Spinal cord (tissue), 10 donors: Measurements from ENCODE around the gene LEPROT. TPM values are rescaled to one million over a fixed set of nuclear protein-coding genes. Genes with fewer than 3 reads are reported as not detected.

Experiments used
- DNase-seq, 6 donors: peaks; one replicate each; pipeline versions ENCODE4 v3.0.0 to v3.0.0-alpha.2; 2013 to 2015; ENCODE audit warnings: low spot score in 6 of 6, low read depth in 4 of 6
- H3K27ac ChIP-seq: one replicate; pipeline ENCODE4 v1.5.1; 2013; ENCODE audit warnings: low read depth, low read length, control low read depth
- H3K27me3 ChIP-seq: one replicate; pipeline ENCODE4 v1.6.1; 2013; ENCODE audit warnings: low read length; ENCODE audit not compliant: control insufficient read depth, insufficient read depth
- H3K36me3 ChIP-seq: one replicate; pipeline ENCODE4 v1.6.1; 2013; ENCODE audit warnings: low read length; ENCODE audit not compliant: control insufficient read depth, insufficient read depth
- H3K4me1 ChIP-seq: one replicate; pipeline ENCODE4 v1.6.1; 2013; ENCODE audit warnings: low read length; ENCODE audit not compliant: control insufficient read depth, insufficient read depth
- H3K4me3 ChIP-seq: one replicate; pipeline ENCODE4 v1.5.1; 2013; ENCODE audit warnings: low read depth, low read length, control low read depth
- H3K9me3 ChIP-seq: one replicate; pipeline ENCODE4 v1.6.1; 2013; ENCODE audit warnings: low read length; ENCODE audit not compliant: control insufficient read depth, insufficient read depth
- WGBS: methylation state at CpG from one replicate; pipeline ENCODE4 v1.1.5; 2013; ENCODE audit warnings: missing lambda C conversion rate; ENCODE audit not compliant: insufficient coverage; 5-methylcytosine and 5-hydroxymethylcytosine counted together
- polyA plus RNA-seq, 2 donors: library from polyadenylated mRNA; unstranded; fragments of 120-200 nt; gene quantifications; one replicate each; pipeline ENCODE4 v1.2.1, GENCODE V29; 2013; ENCODE audit not compliant: insufficient read length in 2 of 2
- small RNA-seq: library from RNA; depleted of rRNA; stranded (forward); fragments of <200 nt; gene quantifications from one replicate; pipeline ENCODE3, GENCODE V24; 2014; ENCODE audit warnings: low replicate concordance
- total RNA-seq, 2 donors: library from RNA; depleted of rRNA in 1 of 2; stranded (reverse); fragments of 120-200 nt in 1 of 2; fragments of >200 nt in 1 of 2; gene quantifications; one replicate each; pipeline versions ENCODE4 v1.2.3 to v1.2.4, GENCODE V29; 2013 to 2014
- donor health status: healthy.

The LEPROT gene
- total and polyA plus RNA-seq, 4 donors: 49.8 to 82.6 (median 62.5) TPM

GRCh38 chr1:65479554-65480204 lies 59.2 kb downstream of the LEPROT start:
- DNase-seq: no peak
- Histone ChIP-seq H3K27ac (no peak overlapping the region), H3K4me1 (no peaks in the 10 kb centered on the region), H3K9me3 (no peaks in the 10 kb centered on the region), H3K27me3 (no peaks in the 10 kb centered on the region), H3K4me3 (no peak overlapping the region), H3K36me3 (no peaks in the 10 kb centered on the region)
- WGBS: 97% methylated on average over 4 of the region's 4 CpGs

GRCh38 chr1:65480684-65481405 lies 60.4 kb downstream of the LEPROT start:
- Histone ChIP-seq H3K36me3 (no peaks in the 10 kb centered on the region), H3K27me3 (no peaks in the 10 kb centered on the region), H3K4me3 (no peak overlapping the region), H3K4me1 (no peaks in the 10 kb centered on the region), H3K27ac (no peak overlapping the region), H3K9me3 (no peaks in the 10 kb centered on the region)
- DNase-seq: no peak
- 38% methylated on average over 1 of the region's 4 CpGs for WGBS

- 88% methylated on average over 3 of the region's 8 CpGs for WGBS
- no peaks in the 10 kb centered on the region for H3K9me3 ChIP-seq
- H3K4me1 ChIP-seq: no peaks in the 10 kb centered on the region
- no peak overlapping the region for H3K4me3 ChIP-seq
- no peaks in the 10 kb centered on the region for H3K27me3 ChIP-seq
- no peaks in the 10 kb centered on the region for H3K36me3 ChIP-seq
- no peak for DNase-seq
- no peak overlapping the region for H3K27ac ChIP-seq
Observed at GRCh38 chr1:65483993-65484754, 63.7 kb downstream of the LEPROT start.

Small RNA genes within 50 kb of the gene (small RNA-seq; reads per million reads assigned to genes)
- not detected for gene RNU2-15P

Other genes with a start within 250 kb of the LEPROT start
- 100 to 1,000 TPM in 1 of 2 donors, 10 to 100 TPM in 1; 34.5 to 158 TPM for gene DNAJC6, start 111.1 kb upstream of the LEPROT start, total RNA-seq
- gene DNAJC6, start 111.1 kb upstream of the LEPROT start, polyA plus RNA-seq: 100 to 1,000 TPM; 101 to 131 TPM
- 100 to 1,000 TPM; 121 to 197 TPM for gene LEPR, start within 50 bp of the LEPROT start, total RNA-seq
- 10 to 100 TPM in 1 of 2 donors, 1 to 10 TPM in 1; 6.9 to 28.6 TPM for gene LEPR, start within 50 bp of the LEPROT start, polyA plus RNA-seq